ENCODE results near the gene CLDN1. TPM values are rescaled to one million over a fixed set of nuclear protein-coding genes. Genes with fewer than 3 reads are reported as not detected.

CLDN1 gene
- total and polyA plus RNA-seq, 3 experiments from 2014 or later: 0.09 TPM; not detected in 2

- Mint-ChIP-seq H3K4me3 (no peak overlapping the region), H3K9me3 (peaks cover 0 to 6% (median 2%) of the 10 kb centered on the region in 5 donors), H3K27ac (no peak overlapping the region), H3K4me1 (no peaks in the 10 kb centered on the region), H3K27me3 (peaks cover 0 to 6% of the 10 kb centered on the region in 2 donors), H3K36me3 (no peaks in the 10 kb centered on the region)
- no peaks in the 10 kb centered on the region for H3K4me1 ChIP-seq (ENCODE audit: insufficient read depth, low read length)
- no peak overlapping the region for H3K4me3 ChIP-seq (ENCODE audit: low read length)
- no peaks in the 10 kb centered on the region for H3K9me3 ChIP-seq (ENCODE audit: low read length)
- no peaks in the 10 kb centered on the region for H3K36me3 ChIP-seq (ENCODE audit: insufficient read depth, low read length)
- ChIA-PET CTCF (no interaction called here), POLR2A (no interaction called here)
- no peak for DNase-seq
- no peak overlapping the region for H3K27ac ChIP-seq (ENCODE audit: low read depth, low read length)
- no peaks in the 10 kb centered on the region for H3K27me3 ChIP-seq (ENCODE audit: insufficient read depth, low read length, poor library complexity, severe bottlenecking)
Measured at GRCh38 chr3:190265126-190265525, 57.1 kb downstream of the CLDN1 start.

GRCh38 chr3:190261740-190262139 is 60.5 kb downstream of the CLDN1 start:
- Mint-ChIP-seq H3K4me3 (no peak overlapping the region), H3K4me1 (no peaks in the 10 kb centered on the region), H3K27me3 (peaks cover 0 to 2% of the 10 kb centered on the region in 2 donors), H3K36me3 (no peaks in the 10 kb centered on the region), H3K9me3 (peaks cover 0 to 3% (median 0%) of the 10 kb centered on the region in 5 donors), H3K27ac (no peak overlapping the region)
- ChIA-PET POLR2A (no interaction called here), CTCF (no interaction called here)
- no peak overlapping the region for H3K27ac ChIP-seq (ENCODE audit: low read depth, low read length)
- no peaks in the 10 kb centered on the region for H3K9me3 ChIP-seq (ENCODE audit: low read length)
- no peaks in the 10 kb centered on the region for H3K4me1 ChIP-seq (ENCODE audit: insufficient read depth, low read length)
- DNase-seq: no peak
- no peaks in the 10 kb centered on the region for H3K36me3 ChIP-seq (ENCODE audit: insufficient read depth, low read length)
- no peaks in the 10 kb centered on the region for H3K27me3 ChIP-seq (ENCODE audit: insufficient read depth, low read length, poor library complexity, severe bottlenecking)
- H3K4me3 ChIP-seq (ENCODE audit: low read length): no peak overlapping the region

GRCh38 chr3:190261015-190261414 is 61.2 kb downstream of the CLDN1 start:
- Mint-ChIP-seq H3K27ac (peak overlapping the region in 1 of 8 donors; percentile 22), H3K27me3 (no peaks in the 10 kb centered on the region), H3K9me3 (peaks cover 0 to 3% (median 0%) of the 10 kb centered on the region in 5 donors), H3K36me3 (no peaks in the 10 kb centered on the region), H3K4me1 (no peaks in the 10 kb centered on the region), H3K4me3 (no peak overlapping the region)
- DNase-seq: no peak
- ChIA-PET POLR2A (no interaction called here), CTCF (no interaction called here)
- no peaks in the 10 kb centered on the region for H3K9me3 ChIP-seq (ENCODE audit: low read length)
- no peaks in the 10 kb centered on the region for H3K27me3 ChIP-seq (ENCODE audit: insufficient read depth, low read length, poor library complexity, severe bottlenecking)
- no peak overlapping the region for H3K27ac ChIP-seq (ENCODE audit: low read depth, low read length)
- no peak overlapping the region for H3K4me3 ChIP-seq (ENCODE audit: low read length)
- no peaks in the 10 kb centered on the region for H3K36me3 ChIP-seq (ENCODE audit: insufficient read depth, low read length)
- no peaks in the 10 kb centered on the region for H3K4me1 ChIP-seq (ENCODE audit: insufficient read depth, low read length)

GRCh38 chr3:190260301-190260700 is 61.9 kb downstream of the CLDN1 start:
- no peaks in the 10 kb centered on the region for H3K9me3 ChIP-seq (ENCODE audit: low read length)
- no peaks in the 10 kb centered on the region for H3K4me1 ChIP-seq (ENCODE audit: insufficient read depth, low read length)
- H3K27me3 Mint-ChIP-seq: no peaks in the 10 kb centered on the region
- H3K27me3 ChIP-seq (ENCODE audit: insufficient read depth, low read length, poor library complexity, severe bottlenecking): no peaks in the 10 kb centered on the region
- H3K9me3 Mint-ChIP-seq: peaks cover 0 to 3% (median 0%) of the 10 kb centered on the region in 5 donors
- H3K27ac ChIP-seq (ENCODE audit: low read depth, low read length): no peak overlapping the region
- H3K27ac Mint-ChIP-seq: no peak overlapping the region
- H3K4me3 ChIP-seq (ENCODE audit: low read length): no peak overlapping the region
- no peak for DNase-seq
- no peak overlapping the region for H3K4me3 Mint-ChIP-seq
- ChIA-PET CTCF (no interaction called here), POLR2A (no interaction called here)
- H3K4me1 Mint-ChIP-seq: no peaks in the 10 kb centered on the region
- H3K36me3 ChIP-seq (ENCODE audit: insufficient read depth, low read length): no peaks in the 10 kb centered on the region
- H3K36me3 Mint-ChIP-seq: no peaks in the 10 kb centered on the region

- no peak for DNase-seq
- Mint-ChIP-seq H3K36me3 (no peaks in the 10 kb centered on the region), H3K4me1 (no peaks in the 10 kb centered on the region), H3K9me3 (peaks cover 0 to 3% (median 0%) of the 10 kb centered on the region in 5 donors), H3K27me3 (no peaks in the 10 kb centered on the region), H3K27ac (no peak overlapping the region), H3K4me3 (no peak overlapping the region)
- Histone ChIP-seq H3K27me3 (ENCODE audit: insufficient read depth, low read length, poor library complexity, severe bottlenecking) (no peaks in the 10 kb centered on the region), H3K36me3 (ENCODE audit: insufficient read depth, low read length) (no peaks in the 10 kb centered on the region), H3K9me3 (ENCODE audit: low read length) (no peaks in the 10 kb centered on the region), H3K4me1 (ENCODE audit: insufficient read depth, low read length) (no peaks in the 10 kb centered on the region), H3K4me3 (ENCODE audit: low read length) (no peak overlapping the region), H3K27ac (ENCODE audit: low read depth, low read length) (no peak overlapping the region)
- CTCF ChIA-PET: no interaction called here
- POLR2A ChIA-PET: no interaction called here
Measured at GRCh38 chr3:190258634-190259033, 63.6 kb downstream of the CLDN1 start.

Other genes starting within 250 kb of the CLDN1 start
- not detected for gene P3H2, start 201.5 kb downstream of the CLDN1 start, total RNA-seq
- gene P3H2, start 201.5 kb downstream of the CLDN1 start, polyA plus RNA-seq: not detected
- gene CLDN16, start 65.7 kb upstream of the CLDN1 start, total RNA-seq: not detected
- gene CLDN16, start 65.7 kb upstream of the CLDN1 start, polyA plus RNA-seq: not detected
- not detected for gene TMEM207, start 127.5 kb upstream of the CLDN1 start, total RNA-seq
- gene TMEM207, start 127.5 kb upstream of the CLDN1 start, polyA plus RNA-seq: not detected
- 10 to 100 TPM in 1 of 2 experiments, 1 to 10 TPM in 1; 6.7 to 11.5 TPM for gene IL1RAP, start 191.6 kb upstream of the CLDN1 start, total RNA-seq
- 5.2 TPM for gene IL1RAP, start 191.6 kb upstream of the CLDN1 start, polyA plus RNA-seq